GM19372 (cell line): ENCODE data around the gene ADCK1.
"Not testable (repeated sequence)": the region's sequence is repeated elsewhere in the genome, so short reads cannot be mapped to it uniquely, and the experiment has no call there.

Source experiments
- ATAC-seq: cut with Tn5 transposase; IDR thresholded peaks from one replicate; pipeline ENCODE4 v1.9.1; 2021; ENCODE audit warnings: mild to moderate bottlenecking, low read depth, moderate library complexity; ENCODE audit not compliant: unreplicated experiment

Gene ADCK1

GRCh38 chr14:77799863-77800730 lies at the start of gene ADCK1:
Gene ADCK1 (plus strand): TSS chr14:77800109. CDS start chr14:77818979, 18,870 bp downstream.
- ATAC-seq, result peak; percentile 92

GRCh38 chr14:77752266-77752665 lies 47.6 kb upstream of the ADCK1 start:
- no peak for ATAC-seq

GRCh38 chr14:77752799-77753516 lies 47.0 kb upstream of the ADCK1 start:
- ATAC-seq, result no peak

- peak; percentile 89 for ATAC-seq
Observed at GRCh38 chr14:77760381-77761204, 39.3 kb upstream of the ADCK1 start, which contains the start of gene SNW1. Gene SNW1 (minus strand): TSS chr14:77761156. CDS start chr14:77761127, 29 bp downstream.

GRCh38 chr14:77761205-77761931 lies 38.5 kb upstream of the ADCK1 start:
- ATAC-seq, result no peak

GRCh38 chr14:77763316-77763715 lies 36.6 kb upstream of the ADCK1 start:
- ATAC-seq, result no peak

- ATAC-seq, result no peak
Observed at GRCh38 chr14:77763978-77764377, 35.9 kb upstream of the ADCK1 start.

- not testable (repeated sequence) for ATAC-seq
Observed at GRCh38 chr14:77768442-77769069, 31.4 kb upstream of the ADCK1 start.

- not testable (repeated sequence) for ATAC-seq
Observed at GRCh38 chr14:77773966-77774365, 25.9 kb upstream of the ADCK1 start.

GRCh38 chr14:77782202-77782601 lies 17.7 kb upstream of the ADCK1 start:
- ATAC-seq, result no peak

- no peak for ATAC-seq
Observed at GRCh38 chr14:77786148-77786547, 13.8 kb upstream of the ADCK1 start.

GRCh38 chr14:77790566-77791224 lies 9.2 kb upstream of the ADCK1 start:
- ATAC-seq, result no peak

GRCh38 chr14:77791225-77791600 lies 8.7 kb upstream of the ADCK1 start:
- ATAC-seq, result no peak

- ATAC-seq, result not testable (repeated sequence)
Observed at GRCh38 chr14:77793255-77793654, 6.7 kb upstream of the ADCK1 start.

- ATAC-seq, result no peak
Observed at GRCh38 chr14:77794357-77794756, 5.6 kb upstream of the ADCK1 start.

- ATAC-seq, result not testable (repeated sequence)
Observed at GRCh38 chr14:77799456-77799855, 453 bp upstream of the ADCK1 start.

- ATAC-seq, result no peak
Observed at GRCh38 chr14:77800814-77801213, 905 bp downstream of the ADCK1 start.

- no peak for ATAC-seq
Observed at GRCh38 chr14:77804592-77804991, 4.7 kb downstream of the ADCK1 start.

- ATAC-seq, result no peak
Observed at GRCh38 chr14:77805706-77806105, 5.8 kb downstream of the ADCK1 start.
